Fibroblast of lung (primary cell): ENCODE results near the gene DICER1.

Experiments used
- CTCF ChIP-seq, 2 donors: IDR thresholded peaks in 1 of 2; conservative IDR thresholded peaks in 1 of 2; 1 replicate in 1 of 2; 2 replicates in 1 of 2; pipeline ENCODE4 v1.5.1; 2011 to 2012; ENCODE audit warnings: low read length in 2 of 2, control low read depth in 1 of 2, inconsistent platforms in 1 of 2, low read depth in 1 of 2, mild to moderate bottlenecking in 1 of 2
- EZH2 ChIP-seq: IDR thresholded peaks from 2 replicates; pipeline ENCODE4 v1.5.1; 2012; ENCODE audit warnings: low read length, control low read depth, mild to moderate bottlenecking; ENCODE audit errors: missing control alignments

- no peak for TF ChIP-seq CTCF (conservative IDR thresholded peaks at IDR 0.05 in 1 of 2, IDR thresholded peaks at IDR 0.05 in 1 of 2; ENCODE audit: low read depth in 1 of 2, low read length in 2 of 2)
- no peak for TF ChIP-seq EZH2
Observed at GRCh38 chr14:95196268-95196667, 38.9 kb upstream of the DICER1 start.
